Vagina (tissue), 2 donors: ENCODE measurements around the gene FAM185A.
"Not testable (repeated sequence)": the region's sequence is repeated elsewhere in the genome, so short reads cannot be mapped to it uniquely, and the experiment has no call there.

ENCODE experiments used
- CTCF ChIP-seq, 3 experiments: fragments of 450-650 bp in 2 of 3; fragments of 200-600 bp in 1 of 3; sonication (generic) in 1 of 3; IDR thresholded peaks; one replicate each; pipeline ENCODE4 v1.5.1; 2017 to 2019; ENCODE audit warnings: antibody characterized with exemption in 3 of 3, mild to moderate bottlenecking in 2 of 3, moderate library complexity in 2 of 3
- POLR2A ChIP-seq, 2 donors: fragments of 450-650 bp; IDR thresholded peaks; one replicate each; pipeline ENCODE4 v1.6.1; 2017; ENCODE audit warnings: antibody characterized with exemption in 2 of 2, mild to moderate bottlenecking in 2 of 2, moderate library complexity in 2 of 2
- POLR2AphosphoS5 ChIP-seq, 2 donors: sonication (generic); formaldehyde crosslinking; IDR thresholded peaks; one replicate each; pipeline ENCODE4 v1.9.0; 2017; ENCODE audit warnings: antibody characterized with exemption in 2 of 2, mild to moderate bottlenecking in 2 of 2, low read depth in 1 of 2; ENCODE audit not compliant: insufficient read depth in 1 of 2

GRCh38 chr7:102745494-102746288 lies 3.1 kb upstream of the FAM185A start:
- TF ChIP-seq CTCF (IDR thresholded peaks at IDR 0.05); POLR2A (IDR thresholded peaks at IDR 0.05); POLR2AphosphoS5 (IDR thresholded peaks at IDR 0.05; ENCODE audit: insufficient read depth in 1 of 2, low read depth in 1 of 2): not testable (repeated sequence)
